H1 (cell line): ENCODE data around the gene PLCB4. TPM values are rescaled to one million over a fixed set of nuclear protein-coding genes. Genes with fewer than 3 reads are reported as not detected.

ENCODE experiments used
- CTCF ChIA-PET: fragments of 300-600 bp; sonication (Branson Sonifier 250); formaldehyde crosslinking; loops from one replicate; lab custom pipeline; 2021; ENCODE audit not compliant: partially characterized antibody; lab: Charles Lee
- POLR2A ChIA-PET: fragments of 300-600 bp; sonication (Branson Sonifier 250); formaldehyde crosslinking; loops from one replicate; lab custom pipeline; 2021; ENCODE audit warnings: inconsistent platforms; ENCODE audit not compliant: partially characterized antibody; lab: Charles Lee
- DNase-seq, 2 experiments: peaks; one replicate each; pipeline versions ENCODE4 v3.0.0 to v3.0.0-alpha.2; 2010 to 2022; ENCODE audit warnings: low spot score in 2 of 2, low read depth in 1 of 2, mixed read lengths in 1 of 2
- FAIRE-seq: peaks from 2 replicates; lab custom pipeline; 2011; peaks lifted over from hg19 to GRCh38; lab: Jason Lieb, UNC
- H2AFZ ChIP-seq: 2 replicates; pipeline ENCODE4 v1.8.1; 2012; ENCODE audit warnings: low read length, inconsistent platforms
- H2AK5ac ChIP-seq: 2 replicates; pipeline ENCODE4 v1.6.1; 2013; ENCODE audit warnings: low read depth, low read length
- H2BK120ac ChIP-seq: replicated peaks from 2 replicates; pipeline ENCODE3; 2013; ENCODE audit warnings: low read depth, low read length, inconsistent platforms
- H2BK12ac ChIP-seq: 2 replicates; pipeline ENCODE4 v1.6.1; 2013; ENCODE audit warnings: low read depth, low read length
- H2BK15ac ChIP-seq: 2 replicates; pipeline ENCODE4 v1.6.1; 2013; ENCODE audit warnings: low read length
- H2BK20ac ChIP-seq: 2 replicates; pipeline ENCODE4 v1.6.1; 2013; ENCODE audit warnings: low read length
- H2BK5ac ChIP-seq: 2 replicates; pipeline ENCODE4 v1.6.1; 2013; ENCODE audit warnings: low read depth, low read length
- H3K14ac ChIP-seq: 2 replicates; pipeline ENCODE4 v1.6.1; 2013; ENCODE audit warnings: inconsistent platforms; ENCODE audit not compliant: insufficient read length
- H3K18ac ChIP-seq: 2 replicates; pipeline ENCODE4 v1.6.1; 2013; ENCODE audit warnings: low read length; ENCODE audit errors: extremely low read depth
- H3K23ac ChIP-seq: 2 replicates; pipeline ENCODE4 v1.6.1; 2013; ENCODE audit warnings: inconsistent platforms; ENCODE audit not compliant: insufficient read length
- H3K23me2 ChIP-seq: 2 replicates; pipeline ENCODE4 v1.6.1; 2013; ENCODE audit warnings: low read depth, low read length
- H3K27ac ChIP-seq: 2 replicates; pipeline ENCODE4 v1.6.1; 2011; ENCODE audit warnings: low read depth, low read length, inconsistent platforms
- H3K27me3 ChIP-seq, 4 experiments: replicated peaks in 1 of 4; 1 replicate in 1 of 4; 2 replicates in 3 of 4; pipeline versions ENCODE4 v1.6.1 to v1.8.1; 2011 to 2013; ENCODE audit warnings: low read length in 3 of 4, mild to moderate bottlenecking in 3 of 4, inconsistent platforms in 2 of 4, mixed read lengths in 2 of 4, moderate library complexity in 1 of 4; ENCODE audit not compliant: control insufficient read depth in 3 of 4, insufficient read depth in 3 of 4; ENCODE audit errors: extremely low read depth in 1 of 4
- H3K36me3 ChIP-seq, 4 experiments: 2 replicates each; pipeline versions ENCODE4 v1.6.1 to v1.8.1; 2011 to 2013; ENCODE audit warnings: mild to moderate bottlenecking in 4 of 4, low read length in 3 of 4, moderate library complexity in 2 of 4, control low read depth in 1 of 4, inconsistent platforms in 1 of 4; ENCODE audit not compliant: insufficient read depth in 4 of 4, control insufficient read depth in 2 of 4
- H3K4ac ChIP-seq: replicated peaks from 2 replicates; pipeline ENCODE3; 2013; ENCODE audit warnings: low read length, low read depth, mixed read lengths, inconsistent platforms; ENCODE audit not compliant: insufficient read length
- H3K4me1 ChIP-seq, 4 experiments: replicated peaks in 1 of 4; 1 replicate in 1 of 4; 2 replicates in 3 of 4; pipeline versions ENCODE4 v1.6.1 to v1.8.1; 2011 to 2013; ENCODE audit warnings: low read length in 3 of 4, inconsistent platforms in 2 of 4, mixed read lengths in 1 of 4; ENCODE audit not compliant: insufficient read depth in 4 of 4, control insufficient read depth in 3 of 4
- H3K4me2 ChIP-seq, 2 experiments: 2 replicates each; pipeline versions ENCODE4 v1.6.1 to v1.8.1; 2011 to 2013; ENCODE audit warnings: low read depth in 2 of 2, low read length in 2 of 2, control low read depth in 1 of 2, inconsistent platforms in 1 of 2, mild to moderate bottlenecking in 1 of 2; ENCODE audit not compliant: insufficient read depth in 1 of 2
- H3K4me3 ChIP-seq, 4 experiments: fragments of 200-600, 300-600 bp in 1 of 4; sonication (generic), shearing (Covaris generic), sonication (Bioruptor Twin) in 1 of 4; 2 replicates each; pipeline versions ENCODE4 v1.5.1 to v1.8.1; 2011 to 2016; ENCODE audit warnings: low read length in 4 of 4, low read depth in 3 of 4, control low read depth in 2 of 4, inconsistent platforms in 2 of 4, mild to moderate bottlenecking in 2 of 4, mixed read lengths in 1 of 4, moderate library complexity in 1 of 4; ENCODE audit not compliant: insufficient read depth in 2 of 4; ENCODE audit errors: extremely low read depth in 1 of 4
- H3K56ac ChIP-seq: replicated peaks from 2 replicates; pipeline ENCODE3; 2013; ENCODE audit warnings: low read depth, mild to moderate bottlenecking, mixed read lengths, low read length, inconsistent platforms; ENCODE audit not compliant: insufficient read length
- H3K79me1 ChIP-seq: 2 replicates; pipeline ENCODE4 v1.6.1; 2013; ENCODE audit warnings: low read depth, low read length, control low read depth
- H3K79me2 ChIP-seq, 2 experiments: 2 replicates each; pipeline versions ENCODE4 v1.6.1 to v1.8.1; 2012 to 2013; ENCODE audit warnings: low read length in 2 of 2, mild to moderate bottlenecking in 2 of 2, inconsistent platforms in 1 of 2; ENCODE audit not compliant: insufficient read depth in 2 of 2, control insufficient read depth in 1 of 2
- H3K9ac ChIP-seq, 4 experiments: replicated peaks in 1 of 4; 1 replicate in 1 of 4; 2 replicates in 3 of 4; pipeline versions ENCODE4 v1.6.1 to v1.8.1; 2011 to 2013; ENCODE audit warnings: low read depth in 3 of 4, low read length in 3 of 4, control low read depth in 2 of 4, mild to moderate bottlenecking in 2 of 4, moderate library complexity in 2 of 4, inconsistent platforms in 1 of 4; ENCODE audit errors: extremely low read depth in 1 of 4
- H3K9me3 ChIP-seq, 2 experiments: 2 replicates each; pipeline versions ENCODE4 v1.6.1 to v1.8.1; 2012 to 2013; ENCODE audit warnings: mild to moderate bottlenecking in 2 of 2, moderate library complexity in 2 of 2, control low read depth in 1 of 2, inconsistent platforms in 1 of 2, low read depth in 1 of 2, low read length in 1 of 2, mixed read lengths in 1 of 2; ENCODE audit not compliant: insufficient read depth in 2 of 2
- H4K20me1 ChIP-seq, 2 experiments: replicated peaks in 1 of 2; 2 replicates each; pipeline versions ENCODE3 to v1.8.1; 2011 to 2013; ENCODE audit warnings: inconsistent platforms in 2 of 2, low read length in 2 of 2, mild to moderate bottlenecking in 1 of 2; ENCODE audit not compliant: insufficient read depth in 2 of 2, control insufficient read depth in 1 of 2
- H4K5ac ChIP-seq: 2 replicates; pipeline ENCODE4 v1.6.1; 2013; ENCODE audit warnings: low read length, low read depth, mixed read lengths, inconsistent platforms; ENCODE audit not compliant: insufficient read length
- H4K8ac ChIP-seq: 2 replicates; pipeline ENCODE4 v1.8.0; 2013; ENCODE audit warnings: mild to moderate bottlenecking, moderate library complexity, low read length, inconsistent platforms; ENCODE audit not compliant: insufficient read depth; ENCODE audit errors: extremely low read depth
- H4K91ac ChIP-seq: replicated peaks from 2 replicates; pipeline ENCODE3; 2013; ENCODE audit warnings: low read length, mixed read lengths, inconsistent platforms; ENCODE audit not compliant: insufficient read length
- ATF2 ChIP-seq: IDR thresholded peaks from 2 replicates; pipeline ENCODE4 v1.6.1; 2012; ENCODE audit warnings: low read length, inconsistent platforms
- BACH1 ChIP-seq: IDR thresholded peaks from 2 replicates; pipeline ENCODE4 v1.6.1; 2012; ENCODE audit warnings: low read length, improper control_type of control experiment
- CTBP2 ChIP-seq: IDR thresholded peaks from 2 replicates; pipeline ENCODE4 v1.7.0; 2011; ENCODE audit warnings: borderline replicate concordance, mild to moderate bottlenecking, moderate library complexity, mixed read lengths, low read length; ENCODE audit not compliant: insufficient read depth, insufficient read length
- HDAC6 ChIP-seq: IDR thresholded peaks from one replicate; pipeline ENCODE4 v1.7.1; 2012; ENCODE audit warnings: low read depth, mild to moderate bottlenecking, inconsistent platforms, low read length, moderate library complexity
- KDM1A ChIP-seq: fragments of 200-600, 300-600 bp; sonication (generic); IDR thresholded peaks from 2 replicates; pipeline ENCODE4 v1.7.1; 2016; ENCODE audit warnings: mild to moderate bottlenecking, low read length, borderline replicate concordance
- KDM5A ChIP-seq: fragments of 200-600 bp; IDR thresholded peaks from 2 replicates; pipeline ENCODE4 v1.7.1; 2012; ENCODE audit warnings: mild to moderate bottlenecking, low read length, inconsistent platforms, mixed read lengths
- MAFK ChIP-seq: IDR thresholded peaks from 2 replicates; pipeline ENCODE4 v1.6.1; 2012; ENCODE audit warnings: low read depth, mild to moderate bottlenecking, improper control_type of control experiment, low read length
- MAX ChIP-seq: IDR thresholded peaks from 2 replicates; pipeline ENCODE4 v1.6.1; 2012; ENCODE audit warnings: inconsistent platforms
- SIN3A ChIP-seq, 2 experiments: IDR thresholded peaks in 1 of 2; conservative IDR thresholded peaks in 1 of 2; 2 replicates each; pipeline ENCODE4 v1.6.1; 2011 to 2012; ENCODE audit warnings: low read length in 2 of 2, improper control_type of control experiment in 1 of 2, low read depth in 1 of 2, mild to moderate bottlenecking in 1 of 2
- SIRT6 ChIP-seq: IDR thresholded peaks from one replicate; pipeline ENCODE4 v1.7.1; 2012; ENCODE audit warnings: low read length, inconsistent platforms
- SP2 ChIP-seq: IDR thresholded peaks from 2 replicates; pipeline ENCODE4 v1.6.1; 2012; ENCODE audit warnings: mild to moderate bottlenecking, low read length, inconsistent platforms
- TCF12 ChIP-seq: IDR thresholded peaks from 2 replicates; pipeline ENCODE4 v1.6.1; 2011; ENCODE audit warnings: low read depth, mild to moderate bottlenecking, low read length
- YY1 ChIP-seq: IDR thresholded peaks from 2 replicates; pipeline ENCODE4 v1.6.1; 2011; ENCODE audit warnings: low read depth, mild to moderate bottlenecking, low read length
- WGBS, 2 experiments: shearing (Covaris generic) in 1 of 2; methylation state at CpG; one replicate each; pipeline versions ENCODE4 v1.1.6 to v1.1.7; 2013 to 2015; ENCODE audit warnings: low lambda C conversion rate in 2 of 2, mixed read lengths in 2 of 2, inconsistent platforms in 1 of 2, low coverage in 1 of 2, missing lambda C conversion rate in 1 of 2; ENCODE audit not compliant: insufficient replicate concordance in 2 of 2, insufficient coverage in 1 of 2, insufficient read length in 1 of 2; ENCODE audit errors: extremely low coverage in 1 of 2, missing lambda C conversion rate in 1 of 2; 5-methylcytosine and 5-hydroxymethylcytosine counted together
- polyA plus RNA-seq, 7 experiments: library from polyadenylated mRNA; depleted of rRNA in 3 of 7; stranded (reverse) in 5 of 7; unstranded in 2 of 7; fragments of >200 nt in 5 of 7; fragments of 200-250 nt in 2 of 7; gene quantifications; 1 replicate in 5 of 7; 2 replicates in 1 of 7; 4 replicates in 1 of 7; pipeline versions ENCODE4 v1.2.1 to v1.2.3, GENCODE V29; 2011 to 2013; ENCODE audit warnings: missing spikeins in 2 of 7, mixed read lengths in 2 of 7
- total RNA-seq: library from RNA; stranded (reverse); fragmentation: NEBNext Ultra II Directional; extraction: Animal tissue kit (Norgen Biotek cat#: 25700); gene quantifications from 2 replicates; pipeline ENCODE4 v1.2.1, GENCODE V29; 2021

The PLCB4 gene
- total and polyA plus RNA-seq, 2 of the 8 experiments (the other 6 are each of a cell fraction or from before 2014, with no cell fraction given): 3.2 to 14.1 TPM

GRCh38 chr20:9409352-9409751 lies 340.5 kb downstream of the PLCB4 start:
- no peaks in the 10 kb centered on the region for H4K20me1 ChIP-seq
- no peak overlapping the region for H3K4me2 ChIP-seq
- FAIRE-seq (no peak), DNase-seq (no peak)
- no peak overlapping the region for H3K56ac ChIP-seq
- H3K23ac ChIP-seq: no peak overlapping the region
- H3K9ac ChIP-seq: no peak overlapping the region
- no peaks in the 10 kb centered on the region for H3K23me2 ChIP-seq
- no peak overlapping the region for H2AK5ac ChIP-seq
- no peak overlapping the region for H2AFZ ChIP-seq
- no peak overlapping the region for H4K5ac ChIP-seq
- H2BK20ac ChIP-seq: no peak overlapping the region
- no peaks in the 10 kb centered on the region for H3K79me2 ChIP-seq
- H3K36me3 ChIP-seq: peaks cover 0 to 7% (median 2%) of the 10 kb centered on the region in 4 experiments; a peak in 2 of 8 replicates
- ChIA-PET CTCF (interaction anchor here (0.6 to 6.4 kb wide), 22 partner anchors 11 to 659 kb away, joined by 3 to 132 read pairs (median 6); partner anchors contain the start of gene LAMP5), POLR2A (no interaction called here)
- no peaks in the 10 kb centered on the region for H3K27me3 ChIP-seq
- H3K79me1 ChIP-seq: no peaks in the 10 kb centered on the region
- no peak overlapping the region for H3K14ac ChIP-seq
- WGBS, 2 experiments: 90% methylated on average over 1 of the region's 1 CpG; no CpG with 5 or more reads in 1 of the 2 experiments
- no peaks in the 10 kb centered on the region for H3K9me3 ChIP-seq
- no peak overlapping the region for H3K18ac ChIP-seq
- H3K4ac ChIP-seq: no peak overlapping the region
- no peak overlapping the region for H2BK15ac ChIP-seq
- H3K27ac ChIP-seq: no peak overlapping the region
- no peak overlapping the region for H2BK12ac ChIP-seq
- no peak overlapping the region for H4K8ac ChIP-seq
- H3K4me1 ChIP-seq: no peaks in the 10 kb centered on the region
- H2BK5ac ChIP-seq: no peak overlapping the region
- H4K91ac ChIP-seq: no peak overlapping the region
- H3K4me3 ChIP-seq: no peak overlapping the region
- no peak overlapping the region for H2BK120ac ChIP-seq
- TF ChIP-seq MAX (no peak), MAFK (no peak), SIN3A (conservative IDR thresholded peaks at IDR 0.05 in 1 of 2, IDR thresholded peaks at IDR 0.05 in 1 of 2; ENCODE audit: low read depth in 1 of 2, low read length in 2 of 2) (no peak), KDM5A (no peak), TCF12 (no peak), KDM1A (no peak), ATF2 (no peak), HDAC6 (no peak), CTBP2 (no peak), YY1 (no peak), SP2 (no peak), SIRT6 (no peak), BACH1 (no peak)
